ENCODE data around the gene RNF7.
"Not testable (repeated sequence)": the region's sequence is repeated elsewhere in the genome, so short reads cannot be mapped to it uniquely, and the experiment has no call there.

RNF7 gene

GRCh38 chr3:141735770-141736465 lies 2.2 kb upstream of the RNF7 start:
- DNase-seq: no peak

GRCh38 chr3:141737093-141737492 lies 1.0 kb upstream of the RNF7 start:
- no peak for DNase-seq

- DNase-seq: no peak
Measured at GRCh38 chr3:141737678-141738021, 448 bp upstream of the RNF7 start.

GRCh38 chr3:141738891-141739363 lies 829 bp downstream of the RNF7 start:
- DNase-seq: peak in 3 of 6 experiments; percentile 36 to 52 (median 43)

- DNase-seq: no peak
Measured at GRCh38 chr3:141739731-141740130, 1.6 kb downstream of the RNF7 start.

- no peak for DNase-seq
Measured at GRCh38 chr3:141740349-141740748, 2.3 kb downstream of the RNF7 start.

GRCh38 chr3:141743305-141743704 lies 5.2 kb downstream of the RNF7 start:
- DNase-seq: no peak

- no peak for DNase-seq
Measured at GRCh38 chr3:141746962-141747361, 8.9 kb downstream of the RNF7 start.

- no peak for DNase-seq
Measured at GRCh38 chr3:141753399-141753798, 15.3 kb downstream of the RNF7 start.

- DNase-seq: no peak
Measured at GRCh38 chr3:141754032-141754431, 15.9 kb downstream of the RNF7 start.

- not testable (repeated sequence) for DNase-seq
Measured at GRCh38 chr3:141762552-141762951, 24.5 kb downstream of the RNF7 start.

- no peak for DNase-seq
Measured at GRCh38 chr3:141763088-141763750, 25.1 kb downstream of the RNF7 start, which contains the start of gene GRK7. TSS of gene GRK7 (plus strand) at chr3:141763408. CDS start at chr3:141778285, 14,877 bp downstream.

- no peak for DNase-seq
Measured at GRCh38 chr3:141764045-141764444, 25.9 kb downstream of the RNF7 start.

- DNase-seq: no peak
Measured at GRCh38 chr3:141764465-141764864, 26.4 kb downstream of the RNF7 start.

GRCh38 chr3:141764986-141765385 lies 26.9 kb downstream of the RNF7 start:
- DNase-seq: no peak

- DNase-seq: no peak
Measured at GRCh38 chr3:141767066-141767465, 29.0 kb downstream of the RNF7 start.

GRCh38 chr3:141769221-141769894 lies 31.3 kb downstream of the RNF7 start:
- DNase-seq: no peak

- DNase-seq: no peak
Measured at GRCh38 chr3:141773676-141774075, 35.6 kb downstream of the RNF7 start.

- DNase-seq: no peak
Measured at GRCh38 chr3:141776376-141776775, 38.3 kb downstream of the RNF7 start.

- DNase-seq: no peak
Measured at GRCh38 chr3:141776885-141777284, 38.8 kb downstream of the RNF7 start.

GRCh38 chr3:141777957-141778813 lies 40.1 kb downstream of the RNF7 start:
- no peak for DNase-seq

- no peak for DNase-seq
Measured at GRCh38 chr3:141779667-141780066, 41.6 kb downstream of the RNF7 start.

GRCh38 chr3:141782386-141782932 lies 44.4 kb downstream of the RNF7 start:
- DNase-seq: no peak

Measured in stimulated activated naive CD4-positive, alpha-beta T cell (primary cell).